NCI-H524 treated with DMSO at 0.1 percent for 48 hours (cell line): ENCODE results near the gene GDPD5.
A peak's percentile ranks its signal among the peaks of the same experiment; 100 is the strongest.

ENCODE experiments used
- DNase-seq: peaks from one replicate; lab custom pipeline; 2025; lab: John Stamatoyannopoulos, UW

GDPD5 gene

DNA sequence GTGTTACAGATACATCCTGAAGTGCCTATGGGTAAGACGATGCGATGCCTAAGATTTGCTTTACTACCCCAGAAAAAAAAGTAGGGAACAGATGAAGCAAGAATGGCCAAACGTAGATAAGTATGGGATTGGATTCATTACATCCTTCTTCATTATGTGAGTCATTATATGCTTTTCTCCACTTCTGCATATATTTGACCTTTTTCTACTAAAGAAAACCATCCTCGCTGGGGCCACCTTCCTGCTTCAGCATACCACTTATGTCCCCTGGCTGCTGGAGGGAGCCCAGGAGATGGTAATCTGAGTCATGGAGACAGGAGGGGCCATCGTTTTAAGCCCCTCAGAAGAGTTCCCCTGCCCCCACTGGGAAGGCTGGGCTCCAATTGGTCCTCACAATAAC is 78.3 kb downstream of the GDPD5 start:
- no peak for DNase-seq

DNA sequence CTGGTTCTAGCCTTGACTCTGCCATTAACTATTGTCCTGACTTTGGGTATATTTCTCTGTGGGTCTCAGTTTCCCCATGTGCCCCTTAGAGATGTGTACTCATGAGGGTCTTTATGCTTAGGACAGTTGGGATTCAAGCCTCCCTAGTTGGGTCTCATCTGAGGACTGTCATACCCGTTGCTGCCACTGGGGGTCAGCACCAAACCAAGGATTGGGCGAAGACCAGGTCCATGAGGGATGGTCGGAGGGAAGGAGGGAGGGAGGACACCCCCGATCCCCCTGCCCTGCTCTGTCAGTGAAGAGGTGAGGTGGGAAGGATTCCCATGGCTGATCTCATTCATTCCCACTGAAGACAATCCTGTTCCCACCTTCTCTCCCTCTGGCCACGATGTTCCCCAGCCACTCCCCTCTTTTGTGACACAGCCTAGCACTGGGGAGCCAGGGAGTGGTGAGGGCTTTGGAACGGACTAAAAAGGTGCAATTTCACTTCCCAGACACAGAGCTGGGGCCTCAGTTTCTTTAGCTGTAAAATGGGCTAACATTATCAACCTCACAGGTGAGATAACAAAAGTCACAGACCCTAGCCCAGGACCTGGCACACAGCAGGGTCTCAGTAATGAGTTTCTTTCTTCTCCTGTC is 80.3 kb downstream of the GDPD5 start:
- no peak for DNase-seq

DNA sequence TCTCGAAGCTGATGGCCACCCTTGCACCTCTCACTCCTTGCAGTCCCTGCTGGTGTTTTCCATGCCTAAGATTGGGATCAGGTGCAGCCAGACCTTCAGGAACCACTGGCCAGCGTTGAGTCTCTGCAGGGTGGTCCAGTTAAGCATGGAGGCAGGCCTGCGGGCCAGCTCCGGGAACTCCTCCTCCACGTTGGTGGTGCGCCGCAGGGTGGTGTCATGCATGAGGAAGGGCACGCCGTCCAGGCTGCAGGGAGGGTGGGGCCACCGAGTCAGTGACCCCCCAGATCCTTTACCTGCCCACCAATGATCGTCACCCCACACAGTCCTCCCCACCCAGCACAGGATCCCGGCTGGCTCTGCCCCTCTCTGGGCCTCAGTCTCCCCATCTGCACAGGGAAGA is 82.7 kb downstream of the GDPD5 start:
- DNase-seq: no peak

DNA sequence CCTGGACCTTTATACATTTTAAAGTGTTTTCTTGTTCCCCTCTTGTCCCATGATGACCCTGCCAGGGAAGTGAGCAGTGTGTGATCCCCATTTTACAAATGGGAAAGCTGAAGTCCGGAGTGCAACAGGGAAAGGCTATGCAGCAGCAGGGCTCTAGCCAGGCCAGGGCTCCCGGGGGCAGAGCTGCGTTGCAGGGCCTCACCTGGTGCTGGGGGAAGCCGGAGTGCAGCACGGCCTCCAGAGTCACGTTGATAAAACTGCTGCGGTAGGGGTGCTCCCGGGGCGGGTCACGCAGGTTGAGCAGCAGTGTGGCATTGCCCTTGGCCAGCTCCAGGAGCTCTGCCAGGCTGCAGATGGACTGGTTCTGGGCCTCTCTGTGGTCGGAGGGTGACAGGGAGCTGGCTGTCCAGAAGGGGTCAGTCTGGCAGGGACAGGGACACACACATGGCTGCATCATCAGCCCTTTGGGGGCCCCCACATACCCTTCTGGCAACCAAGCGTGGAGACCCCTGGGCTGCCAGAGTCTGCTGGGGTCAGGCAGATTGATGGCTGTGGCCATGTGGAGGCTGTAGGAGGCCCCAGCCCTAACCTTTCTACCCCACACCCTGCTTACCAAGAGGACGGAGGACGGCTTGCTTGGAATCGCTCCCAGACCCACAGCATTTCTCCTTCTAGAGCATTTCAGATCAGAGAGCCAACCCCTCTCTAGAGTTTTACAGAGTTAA is 83.4 kb downstream of the GDPD5 start:
- DNase-seq: no peak

DNA sequence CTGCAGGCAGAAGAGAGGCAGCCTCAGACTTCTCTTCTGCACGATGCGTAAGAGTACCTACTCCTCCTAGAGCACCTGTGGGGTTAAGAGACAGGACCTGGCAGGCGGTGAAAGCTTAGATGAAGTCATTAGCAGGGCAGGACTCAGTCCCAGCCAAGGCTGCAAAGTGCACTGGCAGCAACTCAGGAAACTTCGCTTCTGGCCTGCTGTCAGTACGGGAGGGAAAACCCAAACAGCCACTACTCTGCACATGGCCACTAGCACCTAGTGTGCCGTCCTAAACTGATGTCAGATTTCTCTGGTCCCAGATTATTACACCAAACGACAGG is 84.0 kb downstream of the GDPD5 start:
- no peak for DNase-seq

DNA sequence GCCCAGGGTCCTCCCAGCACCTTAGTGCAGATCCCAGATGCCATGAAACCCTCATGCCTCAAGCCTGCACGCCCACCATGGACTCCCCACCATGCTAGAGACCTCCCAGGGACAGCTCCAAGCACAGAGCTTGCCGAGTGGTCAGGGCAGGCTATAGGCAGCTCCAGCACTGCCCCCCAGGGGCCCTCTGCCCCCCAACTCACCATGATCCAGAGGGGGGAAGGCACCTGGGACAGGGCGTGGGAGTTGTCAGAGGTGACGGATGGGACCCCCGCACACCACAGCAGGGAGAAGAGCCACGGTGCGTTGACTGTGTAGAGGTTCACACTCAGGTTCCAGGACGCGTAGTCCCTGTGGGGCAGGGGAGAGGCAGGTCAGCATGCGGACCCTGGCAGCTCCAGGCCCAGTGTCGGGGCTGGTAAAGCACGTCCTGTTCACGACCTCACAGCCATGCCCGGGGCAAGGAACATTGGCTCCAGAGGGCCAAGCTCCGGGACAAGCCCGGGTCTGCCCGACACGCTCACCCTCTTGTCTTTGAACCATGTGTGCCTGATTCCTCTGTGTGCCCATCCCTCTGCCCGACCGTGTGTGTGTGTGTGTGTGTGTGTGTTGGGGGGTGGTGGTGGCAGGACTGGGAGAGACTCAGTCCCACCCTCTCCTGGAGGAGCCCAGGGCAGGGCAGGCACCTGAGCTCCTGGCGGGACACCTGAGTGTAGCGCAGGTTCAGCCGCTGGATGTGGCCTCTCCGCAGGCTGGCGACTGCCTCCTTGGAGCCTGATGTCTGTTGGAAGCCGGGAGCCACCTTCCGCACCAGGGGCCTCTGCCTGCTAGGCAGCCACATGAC is 84.6 kb downstream of the GDPD5 start:
- no peak for DNase-seq

DNA sequence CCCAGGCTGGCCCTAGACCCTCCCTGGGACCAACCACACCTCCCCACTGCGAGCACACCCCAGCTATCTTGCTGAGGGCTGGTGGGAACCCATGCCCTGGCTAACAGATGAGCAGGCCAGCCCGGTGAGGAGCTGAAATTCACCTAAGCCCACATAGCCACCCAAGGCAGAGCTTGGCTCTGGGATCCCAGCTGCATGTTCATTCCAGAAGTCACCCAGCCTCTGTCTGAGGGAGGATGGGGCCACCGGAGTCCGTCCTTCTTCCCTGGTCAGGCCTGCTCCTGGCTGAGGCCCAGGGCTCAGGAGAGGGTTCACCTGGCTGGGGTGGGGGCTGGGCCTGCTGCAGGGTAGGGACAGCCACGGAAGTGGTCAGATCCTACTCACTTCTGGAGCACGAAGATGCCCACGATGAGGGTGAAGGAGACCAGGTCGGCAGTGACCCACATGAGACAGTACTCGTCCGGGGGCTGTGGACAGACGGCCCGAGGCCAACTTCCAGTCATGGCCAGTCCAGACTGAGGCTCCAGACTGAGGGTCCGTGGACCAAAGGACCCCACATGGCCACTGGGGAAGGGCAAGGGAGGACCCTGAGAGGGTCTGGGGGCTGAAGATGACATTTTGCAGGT is 86.1 kb downstream of the GDPD5 start:
- DNase-seq: no peak

DNA sequence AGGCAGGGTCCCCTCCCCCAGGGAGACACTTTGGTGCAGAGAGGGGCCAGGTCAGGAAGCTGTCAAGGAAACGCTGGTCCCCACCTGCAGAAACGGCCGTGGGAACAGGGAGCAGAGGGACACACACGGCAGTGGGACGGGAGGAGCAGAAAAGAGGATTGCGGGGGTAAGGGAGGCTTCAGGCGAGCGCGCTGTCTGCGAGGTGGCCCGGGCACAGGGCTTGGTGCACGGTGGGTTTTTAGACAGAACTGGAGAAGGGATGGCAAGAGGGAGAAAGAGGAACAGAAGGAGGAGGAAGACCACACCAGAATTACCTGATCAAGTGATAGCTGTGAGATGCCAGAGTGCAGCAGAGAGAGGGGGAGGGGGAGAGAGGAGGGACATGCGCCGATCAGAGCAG is 86.7 kb downstream of the GDPD5 start:
- no peak for DNase-seq

DNA sequence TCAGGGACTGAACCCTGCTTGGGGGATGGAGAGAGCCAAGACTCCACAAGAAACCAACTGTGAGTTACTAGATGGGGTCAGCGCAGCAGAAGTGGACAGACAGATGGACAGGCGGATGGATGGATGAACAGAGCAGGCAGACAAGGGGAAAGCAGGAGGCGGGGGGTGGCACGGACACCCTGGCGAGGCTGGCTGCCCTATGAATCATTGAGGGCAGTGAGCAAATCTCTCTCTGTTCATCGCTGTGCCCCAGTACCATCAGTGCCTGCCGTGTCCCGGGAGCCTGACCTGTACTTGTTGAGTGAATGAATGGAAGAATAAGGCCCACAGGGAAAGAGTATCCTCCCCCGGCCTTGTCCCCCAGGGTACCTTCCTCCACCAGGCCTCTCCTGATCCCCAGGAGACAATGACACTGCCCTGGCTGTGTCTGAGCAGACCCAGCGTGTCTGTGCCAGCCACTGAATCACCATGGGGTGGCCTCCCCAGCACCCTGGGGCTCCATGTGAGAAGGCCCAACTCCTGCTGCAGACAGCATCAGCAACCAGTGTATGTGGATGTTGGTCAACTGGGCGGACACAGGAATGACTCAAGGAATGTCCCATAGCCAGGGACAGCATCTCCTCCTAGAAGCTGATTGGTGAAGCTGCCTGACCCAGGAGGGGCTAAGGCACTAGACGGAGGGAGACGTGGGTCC is 87.6 kb downstream of the GDPD5 start:
- DNase-seq: no peak

DNA sequence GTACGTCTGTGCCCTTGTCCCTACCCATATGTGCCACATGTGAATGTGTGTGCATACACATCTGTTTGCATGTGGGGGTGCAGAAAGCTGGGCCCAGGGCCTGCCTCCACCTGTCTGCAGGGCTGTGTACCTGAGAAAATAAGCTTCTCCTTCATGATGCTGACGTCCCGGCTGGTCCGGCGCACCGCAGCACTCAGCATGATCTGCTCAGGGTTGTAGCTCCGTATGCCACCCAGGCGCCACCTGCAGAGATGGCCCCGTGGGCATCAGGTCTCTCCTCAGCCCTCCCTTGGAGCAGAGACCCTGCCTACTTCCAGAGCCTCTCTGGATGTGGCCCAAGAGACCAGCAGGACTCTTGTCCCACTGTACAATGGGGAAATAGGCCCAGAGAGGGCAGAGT is 88.9 kb downstream of the GDPD5 start:
- DNase-seq: no peak

DNA sequence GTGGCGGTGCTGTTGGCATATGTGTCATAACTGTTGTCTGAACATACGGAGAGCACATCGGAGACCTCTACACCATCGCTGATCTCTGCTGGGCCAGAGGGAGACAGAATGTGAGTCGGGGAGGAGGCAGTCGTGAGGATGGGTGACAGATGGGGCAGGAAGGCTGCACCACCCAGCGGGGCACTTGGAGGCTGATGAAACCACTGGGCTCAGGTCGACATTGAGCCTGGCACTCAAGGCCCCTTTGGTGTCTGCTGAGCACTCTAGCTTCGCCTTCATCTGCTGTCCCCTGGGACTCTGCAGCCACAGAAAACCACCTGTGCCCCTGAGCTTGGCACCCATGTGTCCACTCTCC is 90.2 kb downstream of the GDPD5 start:
- DNase-seq: peak; percentile 61

DNA sequence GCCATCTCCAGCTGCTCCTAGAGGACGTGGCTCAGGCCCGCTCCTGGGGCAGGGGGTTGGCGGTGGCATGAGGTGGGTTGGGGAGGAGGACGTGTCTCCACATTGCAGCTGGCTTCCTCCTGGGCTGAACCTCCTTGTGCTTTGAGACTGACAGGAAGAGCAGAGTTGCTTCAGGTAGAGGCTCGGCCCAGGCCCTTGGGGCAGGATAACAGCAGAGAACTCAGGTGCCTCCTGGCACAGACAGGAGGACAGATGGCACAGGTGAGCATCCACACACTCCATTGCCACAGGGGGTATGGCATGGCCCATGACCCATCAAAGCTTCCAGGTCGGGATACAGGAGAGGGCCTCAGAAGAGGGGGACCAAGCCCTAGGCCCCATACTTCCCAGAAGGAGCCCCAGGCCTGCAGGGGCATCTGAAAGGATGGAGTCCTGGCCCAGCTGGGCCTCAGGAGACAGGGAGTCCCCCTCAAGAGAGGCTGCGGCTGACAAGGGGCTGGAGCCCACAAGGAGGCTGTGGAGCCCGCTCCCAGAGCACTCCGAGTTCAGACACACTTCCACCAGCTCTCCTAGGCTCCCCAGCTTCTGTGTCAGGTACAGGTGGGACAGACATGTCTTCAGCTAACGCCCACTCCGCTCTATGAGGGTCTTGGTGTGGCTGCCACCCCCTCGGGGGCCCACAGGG is 90.7 kb downstream of the GDPD5 start:
- no peak for DNase-seq

DNA sequence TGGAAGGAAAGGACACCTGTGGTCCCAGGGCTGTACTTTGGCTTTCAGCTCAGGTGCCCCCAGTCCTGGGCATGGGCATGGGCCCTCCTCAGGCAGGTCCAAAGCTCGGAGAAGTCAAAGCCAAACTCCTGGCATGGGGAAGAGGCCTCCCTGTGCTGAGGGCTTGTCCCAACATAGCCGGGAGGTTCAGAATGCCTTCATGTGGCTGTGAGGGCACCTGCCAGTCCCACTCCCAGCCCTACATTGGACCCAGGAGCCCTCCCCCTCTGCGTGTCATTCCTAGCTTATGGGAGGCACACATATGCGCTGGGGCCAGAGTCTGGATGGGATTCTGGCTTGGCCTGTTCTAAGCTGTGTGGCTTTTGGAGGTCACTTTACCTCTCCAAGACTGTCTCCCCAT is 91.7 kb downstream of the GDPD5 start:
- DNase-seq: no peak

DNA sequence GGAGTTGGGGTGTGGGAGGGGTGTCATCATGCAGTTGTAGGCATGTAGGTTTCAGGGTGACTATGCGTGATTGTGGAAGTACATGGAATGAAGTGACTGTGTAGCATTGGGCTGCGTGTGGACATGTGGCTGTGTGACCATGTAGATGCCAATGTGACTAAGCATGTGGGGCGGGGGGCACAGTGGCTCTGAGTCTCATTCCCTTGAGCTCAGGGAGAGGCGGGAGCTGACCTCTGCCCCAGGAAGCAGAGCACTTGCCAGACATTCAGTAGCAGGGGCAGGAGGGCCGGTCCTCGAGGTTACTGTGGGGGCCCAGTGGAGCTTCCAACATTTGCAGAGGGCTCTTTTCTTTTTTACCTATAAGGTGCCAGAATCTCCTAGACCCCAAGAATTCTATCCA is 92.3 kb downstream of the GDPD5 start:
- no peak for DNase-seq

DNA sequence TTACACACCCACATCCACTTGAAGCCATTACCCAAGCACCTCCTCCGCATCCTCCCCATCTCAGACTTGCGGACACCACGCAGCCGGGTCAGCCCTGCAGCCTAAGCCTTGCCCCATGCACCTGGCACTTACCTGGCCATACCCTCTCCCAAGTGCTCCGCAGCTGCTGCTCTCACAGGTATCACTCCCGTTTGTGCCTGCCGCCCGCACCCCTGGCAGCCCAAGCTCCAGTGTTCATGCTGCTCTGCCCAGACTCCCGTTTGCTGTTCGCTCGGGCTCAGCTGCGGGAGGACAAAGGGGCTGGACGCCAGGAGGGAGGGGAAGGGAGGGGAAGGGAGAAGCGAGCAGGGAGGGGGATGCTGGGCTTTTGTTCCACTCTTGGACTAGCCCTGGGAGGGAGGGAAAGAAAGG is 92.8 kb downstream of the GDPD5 start, which contains the start of gene KLHL35:
Gene KLHL35, minus strand, starts transcription at position 293 of the 411 bp plus-strand sequence. CDS start 2,574 bp downstream, outside the sequence.
- no peak for DNase-seq

DNA sequence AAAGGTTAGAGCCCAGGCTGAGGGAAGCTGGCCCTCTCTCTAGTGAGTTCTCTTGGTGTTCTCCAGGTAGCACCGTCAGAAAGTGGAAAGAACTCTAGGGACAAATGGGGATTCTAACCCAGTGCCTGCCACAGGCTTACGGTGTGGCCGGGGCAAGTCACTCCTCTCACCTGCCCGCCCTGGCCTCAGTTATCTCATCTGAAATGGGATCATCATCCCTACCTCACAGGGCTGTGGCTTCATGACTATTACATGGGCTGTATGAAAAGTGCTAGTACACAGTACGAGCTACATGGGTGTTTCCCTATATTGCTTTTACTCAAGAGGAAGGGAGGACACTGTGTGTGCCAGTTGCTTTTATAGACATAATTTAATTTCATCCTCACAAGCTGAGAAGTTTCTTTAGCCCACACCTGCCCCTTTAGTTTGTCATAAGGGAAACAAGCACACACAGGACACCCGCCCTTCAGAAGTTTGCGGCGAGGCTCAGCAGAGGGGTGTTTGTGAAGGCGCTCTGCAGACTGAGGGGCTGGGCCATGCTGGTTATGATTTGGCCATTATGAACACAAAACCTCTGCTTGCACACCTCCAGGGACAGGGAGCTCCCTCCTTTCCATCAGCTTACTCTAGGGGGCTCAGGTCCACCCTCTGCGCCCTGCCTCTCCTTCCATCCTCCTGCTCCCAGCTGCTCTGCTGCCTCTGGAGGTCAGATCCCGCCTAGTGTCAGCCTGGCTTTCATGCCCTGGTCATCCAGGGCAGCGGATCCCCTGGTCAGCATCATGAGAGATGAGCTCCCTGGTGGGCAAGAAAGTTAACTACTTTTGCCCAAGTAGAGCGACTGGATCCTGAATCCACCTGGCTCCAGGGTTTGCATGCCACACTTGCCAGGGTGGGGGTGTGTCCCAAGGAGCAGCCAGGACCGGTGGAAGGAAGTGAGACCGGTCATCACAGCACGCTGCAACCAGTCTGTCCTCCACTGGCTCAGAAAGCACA is 93.9 kb downstream of the GDPD5 start:
- no peak for DNase-seq

DNA sequence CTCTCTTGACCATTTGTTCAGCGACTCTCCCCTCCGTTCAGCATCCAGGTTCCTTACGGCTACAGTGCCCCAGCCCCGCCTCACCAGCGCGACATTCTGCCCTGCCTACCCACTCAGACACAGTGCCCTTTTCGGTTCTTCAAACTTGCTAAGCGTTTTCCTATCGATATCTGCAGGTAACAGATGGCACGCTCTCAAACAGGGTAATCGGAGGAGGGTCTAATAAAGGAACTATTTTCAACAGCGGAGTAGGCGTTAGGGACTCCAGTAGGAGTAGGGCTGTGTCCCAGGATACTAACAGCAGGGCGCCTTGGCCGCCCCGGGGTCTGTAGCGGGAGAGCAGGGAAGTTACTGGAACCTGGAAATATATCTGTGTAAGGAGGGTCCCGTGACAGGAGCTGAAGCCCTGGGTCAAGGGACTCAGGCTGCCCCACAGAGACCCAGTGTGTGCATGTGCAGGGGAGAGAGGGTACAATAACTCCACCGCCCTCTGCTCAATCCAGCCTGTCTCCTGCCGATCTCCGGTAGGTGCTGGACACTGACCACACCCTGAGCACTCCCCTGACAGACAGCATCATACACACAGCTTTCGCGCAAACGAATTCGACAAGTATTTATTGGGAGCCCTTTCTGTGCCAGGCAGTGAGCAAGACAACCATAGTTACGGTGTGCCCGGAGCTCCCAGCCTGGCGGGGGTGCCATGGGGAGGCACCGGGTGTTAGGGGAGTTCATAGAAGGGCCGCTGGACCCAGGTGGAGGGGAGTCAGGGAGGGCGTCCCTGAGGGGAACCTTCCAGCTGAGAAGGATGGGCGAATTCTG is 94.8 kb downstream of the GDPD5 start:
- peak; percentile 58 for DNase-seq

DNA sequence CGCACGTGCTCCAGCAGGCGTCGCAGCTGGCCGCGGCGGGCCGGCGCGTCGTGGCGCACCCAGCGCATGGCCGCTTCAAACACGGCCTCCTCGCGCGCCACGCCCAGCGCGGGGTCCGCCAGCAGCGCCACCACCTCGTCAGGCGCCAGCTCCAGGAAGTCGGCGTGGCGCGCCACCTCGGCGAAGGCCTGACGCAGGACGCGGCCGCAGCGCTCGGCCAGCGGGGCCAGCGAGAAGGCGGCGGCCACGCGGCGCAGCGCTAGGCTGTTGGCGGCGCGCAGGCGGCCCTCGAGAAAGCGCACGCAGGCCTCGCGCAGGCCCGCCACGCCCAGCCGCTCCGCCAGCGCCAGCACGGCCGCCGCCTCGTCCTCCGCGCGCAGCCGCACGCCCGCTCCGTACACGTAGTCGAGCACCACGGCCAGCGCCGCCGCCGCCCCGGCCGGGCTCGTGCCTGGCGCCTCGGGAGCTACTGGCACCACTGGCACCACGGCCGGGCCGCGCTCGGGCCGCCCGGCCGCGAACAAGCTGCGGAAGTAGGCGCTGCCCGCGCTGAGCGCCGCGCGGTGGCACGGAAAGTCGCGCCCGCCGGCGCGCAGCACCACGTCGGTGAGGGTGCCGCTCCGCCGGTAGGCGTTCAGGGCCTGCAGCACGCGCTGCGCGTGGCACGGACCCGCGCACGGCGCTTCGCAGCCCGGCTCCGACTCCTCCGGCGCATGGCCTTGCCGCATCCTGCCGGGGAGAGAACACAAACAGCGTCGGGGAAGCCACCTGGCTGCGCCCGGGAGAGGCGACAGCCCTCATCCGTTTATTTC is 95.6 kb downstream of the GDPD5 start:
- no peak for DNase-seq

DNA sequence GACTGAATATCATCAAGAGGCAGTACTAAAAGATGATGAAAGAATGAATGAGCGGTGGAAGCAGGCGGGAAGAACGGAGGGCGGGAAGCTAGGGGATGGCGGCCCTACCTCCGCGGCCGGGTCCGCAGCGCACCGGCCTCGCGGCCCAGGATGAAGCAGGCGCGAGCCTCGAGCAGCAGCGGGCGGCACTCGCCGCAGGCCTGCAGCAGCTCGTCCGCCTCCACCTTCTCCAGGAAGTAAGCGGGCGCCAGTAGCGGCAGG is 96.2 kb downstream of the GDPD5 start:
- no peak for DNase-seq
